ENCODE data around the gene RPS15. TPM values are rescaled to one million over a fixed set of nuclear protein-coding genes. Genes with fewer than 3 reads are reported as not detected.

RPS15 gene
- total and polyA plus RNA-seq, 4 donors = 296 to 954 (median 414) TPM

- H3K27ac ChIP-seq (ENCODE audit: low read depth in 1 of 2, low read length in 2 of 2) = no peak overlapping the region
These were observed 36.0 kb downstream of the RPS15 start for GRCh38 chr19:1474011-1474764.

More at GRCh38 chr19:1474011-1474764, 36.0 kb downstream of the RPS15 start:
- H3K27me3 ChIP-seq (ENCODE audit: control insufficient read depth in 4 of 4, insufficient read depth in 4 of 4, low read length in 3 of 4) = peaks cover 0 to 7% (median 2%) of the 10 kb centered on the region in 4 donors
- H3K9ac ChIP-seq (ENCODE audit: low read depth in 1 of 2, low read length in 2 of 2) = no peak overlapping the region
- no peak for DNase-seq (ENCODE audit: low spot score)
- TF ChIP-seq TAF1 (conservative IDR thresholded peaks at IDR 0.05) (no peak), JUND (IDR thresholded peaks at IDR 0.05) (no peak), YY1 (IDR thresholded peaks at IDR 0.05) (no peak), ZBTB33 (IDR thresholded peaks at IDR 0.05) (no peak), GABPA (IDR thresholded peaks at IDR 0.05 in 1 of 2, conservative IDR thresholded peaks at IDR 0.05 in 1 of 2) (no peak), HNF4A (conservative IDR thresholded peaks at IDR 0.05) (no peak), SP1 (IDR thresholded peaks at IDR 0.05) (no peak), ATF3 (IDR thresholded peaks at IDR 0.05) (no peak), RXRA (IDR thresholded peaks at IDR 0.05) (no peak), CTCF (IDR thresholded peaks at IDR 0.05; ENCODE audit: low read depth, low read length, missing input control) (no peak), MAX (IDR thresholded peaks at IDR 0.05) (no peak), EGR1 (IDR thresholded peaks at IDR 0.05; ENCODE audit: low read depth in 2 of 2) (no peak), FOXA2 (IDR thresholded peaks at IDR 0.05) (no peak), RAD21 (IDR thresholded peaks at IDR 0.05) (no peak), NR2F2 (IDR thresholded peaks at IDR 0.05) (no peak), FOXA1 (IDR thresholded peaks at IDR 0.05) (no peak), REST (IDR thresholded peaks at IDR 0.05) (no peak), HNF4G (IDR thresholded peaks at IDR 0.05) (no peak)
- H3K4me1 ChIP-seq (ENCODE audit: control insufficient read depth in 4 of 4, insufficient read depth in 4 of 4, low read length in 3 of 4) = peaks cover 18 to 45% (median 31%) of the 10 kb centered on the region in 4 donors
- H3K36me3 ChIP-seq (ENCODE audit: control insufficient read depth in 4 of 4, insufficient read depth in 3 of 4, low read depth in 1 of 4, low read length in 3 of 4) = peaks cover 0 to 6% (median 0%) of the 10 kb centered on the region in 4 donors
- no peaks in the 10 kb centered on the region for H3K9me3 ChIP-seq (ENCODE audit: control insufficient read depth in 4 of 4, low read length in 3 of 4)
- WGBS = 77% methylated on average over 31 of the region's 31 CpGs
- H3K4me3 ChIP-seq (ENCODE audit: low read depth in 1 of 3, low read length in 3 of 3) = no peak overlapping the region
